ENCODE data around the gene MSMB. TPM values are rescaled to one million over a fixed set of nuclear protein-coding genes. Genes with fewer than 3 reads are reported as not detected.
"Not testable (repeated sequence)": the region's sequence is repeated elsewhere in the genome, so short reads cannot be mapped to it uniquely, and the experiment has no call there.

Gene MSMB
- total RNA-seq, 2 donors from 2014 or later = not detected

- intact Hi-C loops (cut with DNase I) = no loop called here
- no peak for DNase-seq (ENCODE audit: low spot score)
Observed at GRCh38 chr10:46074196-46074946, 28.3 kb upstream of the MSMB start.

GRCh38 chr10:46073564-46073963 is 27.5 kb upstream of the MSMB start:
- DNase-seq (ENCODE audit: low spot score) = no peak
- intact Hi-C loops (cut with DNase I) = no loop called here

- DNase-seq (ENCODE audit: low spot score) = no peak
- intact Hi-C loops (cut with DNase I) = no loop called here
Observed at GRCh38 chr10:46070749-46071148, 24.7 kb upstream of the MSMB start.

GRCh38 chr10:46069771-46070463 is 23.8 kb upstream of the MSMB start:
- DNase-seq (ENCODE audit: low spot score) = no peak
- intact Hi-C loops (cut with DNase I) = no loop called here

- intact Hi-C loops (cut with DNase I) = no loop called here
- DNase-seq (ENCODE audit: low spot score) = no peak
Observed at GRCh38 chr10:46068905-46069304, 22.8 kb upstream of the MSMB start.

GRCh38 chr10:46068117-46068516 is 22.0 kb upstream of the MSMB start:
- intact Hi-C loops (cut with DNase I) = no loop called here
- DNase-seq (ENCODE audit: low spot score) = no peak

- intact Hi-C loops (cut with DNase I) = no loop called here
- no peak for DNase-seq (ENCODE audit: low spot score)
Observed at GRCh38 chr10:46064269-46064817, 18.3 kb upstream of the MSMB start.

GRCh38 chr10:46062723-46063428 is 16.8 kb upstream of the MSMB start:
- no peak for DNase-seq (ENCODE audit: low spot score)
- intact Hi-C loops (cut with DNase I) = no loop called here

- intact Hi-C loops (cut with DNase I) = no loop called here
- no peak for DNase-seq (ENCODE audit: low spot score)
Observed at GRCh38 chr10:46060706-46061105, 14.6 kb upstream of the MSMB start.

- intact Hi-C loops (cut with DNase I); DNase-seq (ENCODE audit: low spot score): not testable (repeated sequence)
Observed at GRCh38 chr10:46057927-46058326, 11.9 kb upstream of the MSMB start.

- intact Hi-C loops (cut with DNase I) = no loop called here
- DNase-seq (ENCODE audit: low spot score) = no peak
Observed at GRCh38 chr10:46057038-46057437, 11.0 kb upstream of the MSMB start.

GRCh38 chr10:46055771-46056170 is 9.7 kb upstream of the MSMB start:
- intact Hi-C loops (cut with DNase I) = no loop called here
- no peak for DNase-seq (ENCODE audit: low spot score)

- no peak for DNase-seq (ENCODE audit: low spot score)
- intact Hi-C loops (cut with DNase I) = no loop called here
Observed at GRCh38 chr10:46053534-46054434, 7.7 kb upstream of the MSMB start.

- no peak for DNase-seq (ENCODE audit: low spot score)
- intact Hi-C loops (cut with DNase I) = no loop called here
Observed at GRCh38 chr10:46052791-46053375, 6.8 kb upstream of the MSMB start.

GRCh38 chr10:46052057-46052790 is 6.2 kb upstream of the MSMB start:
- intact Hi-C loops (cut with DNase I) = no loop called here
- no peak for DNase-seq (ENCODE audit: low spot score)

GRCh38 chr10:46050941-46051623 is 5.0 kb upstream of the MSMB start:
- intact Hi-C loops (cut with DNase I) = no loop called here
- DNase-seq (ENCODE audit: low spot score) = no peak

GRCh38 chr10:46049497-46049831 is 3.4 kb upstream of the MSMB start:
- DNase-seq (ENCODE audit: low spot score); intact Hi-C loops (cut with DNase I): not testable (repeated sequence)

- DNase-seq (ENCODE audit: low spot score) = no peak
- intact Hi-C loops (cut with DNase I) = no loop called here
Observed at GRCh38 chr10:46048152-46048551, 2.1 kb upstream of the MSMB start.
